ENCODE results near the gene GNAZ.

The GNAZ gene

GRCh38 chr22:23077627-23078461 is 7.5 kb downstream of the GNAZ start:
- no peak for DNase-seq (ENCODE audit: low read depth)

GRCh38 chr22:23078462-23078787 is 8.1 kb downstream of the GNAZ start:
- DNase-seq (ENCODE audit: low read depth), result no peak

- no peak for DNase-seq (ENCODE audit: low read depth)
These were observed 9.0 kb downstream of the GNAZ start for GRCh38 chr22:23079240-23079768.

GRCh38 chr22:23079814-23080521 is 9.6 kb downstream of the GNAZ start:
- no peak for DNase-seq (ENCODE audit: low read depth)

- DNase-seq (ENCODE audit: low read depth), result no peak
These were observed 10.4 kb downstream of the GNAZ start for GRCh38 chr22:23080613-23081290.

GRCh38 chr22:23082534-23083314 is 12.4 kb downstream of the GNAZ start:
- no peak for DNase-seq (ENCODE audit: low read depth)

GRCh38 chr22:23083315-23084021 is 13.1 kb downstream of the GNAZ start:
- DNase-seq (ENCODE audit: low read depth), result no peak

- DNase-seq (ENCODE audit: low read depth), result no peak
These were observed 14.4 kb downstream of the GNAZ start for GRCh38 chr22:23084453-23085350.

- no peak for DNase-seq (ENCODE audit: low read depth)
These were observed 15.0 kb downstream of the GNAZ start for GRCh38 chr22:23085351-23085671.

- DNase-seq (ENCODE audit: low read depth), result no peak
These were observed 15.5 kb downstream of the GNAZ start for GRCh38 chr22:23085785-23086184.

GRCh38 chr22:23086263-23086662 is 15.9 kb downstream of the GNAZ start:
- no peak for DNase-seq (ENCODE audit: low read depth)

GRCh38 chr22:23086787-23087186 is 16.5 kb downstream of the GNAZ start:
- no peak for DNase-seq (ENCODE audit: low read depth)

GRCh38 chr22:23088199-23088604 is 17.9 kb downstream of the GNAZ start:
- no peak for DNase-seq (ENCODE audit: low read depth)

- no peak for DNase-seq (ENCODE audit: low read depth)
These were observed 18.7 kb downstream of the GNAZ start for GRCh38 chr22:23089010-23089409.

GRCh38 chr22:23089633-23090456 is 19.5 kb downstream of the GNAZ start:
- DNase-seq (ENCODE audit: low read depth), result no peak

GRCh38 chr22:23090457-23090835 is 20.1 kb downstream of the GNAZ start:
- no peak for DNase-seq (ENCODE audit: low read depth)

GRCh38 chr22:23091760-23092159 is 21.4 kb downstream of the GNAZ start:
- no peak for DNase-seq (ENCODE audit: low read depth)

- DNase-seq (ENCODE audit: low read depth), result no peak
These were observed 22.1 kb downstream of the GNAZ start for GRCh38 chr22:23092217-23092955.

All from GM04503 (cell line).